NK-92 treated with Interleukin-12 subunit alpha and Interleukin-12 subunit beta, amount 100 ng/mL, for 24 hours (cell line): ENCODE measurements around the gene RASSF3.
"Not testable (repeated sequence)": the region's sequence is repeated elsewhere in the genome, so short reads cannot be mapped to it uniquely, and the experiment has no call there.

ENCODE experiments used
- DNase-seq: peaks from one replicate; lab custom pipeline; 2025; lab: John Stamatoyannopoulos, UW

Gene RASSF3

DNA sequence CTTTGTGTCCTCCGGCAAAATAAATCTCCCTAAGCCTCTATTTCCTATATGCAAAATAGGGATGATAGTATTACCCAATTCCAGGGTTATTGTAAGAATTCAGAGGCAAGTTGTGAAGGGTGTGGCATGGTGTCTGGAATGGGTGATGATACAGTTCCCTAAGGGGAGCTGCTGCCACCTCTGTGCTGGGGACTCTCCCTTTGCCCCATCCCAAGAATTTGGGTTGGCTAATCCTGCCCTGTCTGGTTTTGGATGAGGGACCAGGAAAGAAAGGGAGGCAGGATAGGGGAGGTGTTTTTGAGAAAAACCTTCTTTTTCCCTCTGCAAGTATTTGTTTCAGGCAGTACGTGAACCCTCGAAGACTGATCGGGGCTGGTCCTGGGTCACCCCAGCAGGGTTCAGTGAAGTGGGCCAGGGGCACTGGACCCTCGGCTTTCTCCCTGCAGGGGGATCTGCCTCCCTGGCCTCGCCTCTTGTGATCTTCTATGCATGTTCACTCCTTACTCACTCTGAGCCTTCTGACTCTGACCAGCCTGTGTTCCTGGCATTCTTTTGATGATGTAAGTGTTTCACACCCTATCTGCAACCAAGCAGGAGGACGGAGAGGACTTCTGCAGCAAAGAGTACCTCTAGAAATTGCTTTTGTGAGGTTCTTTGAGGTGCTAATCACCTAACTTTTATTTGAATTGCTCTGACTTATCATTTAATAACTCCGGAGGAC, 60.8 kb downstream of the RASSF3 start:
- no peak for DNase-seq

DNA sequence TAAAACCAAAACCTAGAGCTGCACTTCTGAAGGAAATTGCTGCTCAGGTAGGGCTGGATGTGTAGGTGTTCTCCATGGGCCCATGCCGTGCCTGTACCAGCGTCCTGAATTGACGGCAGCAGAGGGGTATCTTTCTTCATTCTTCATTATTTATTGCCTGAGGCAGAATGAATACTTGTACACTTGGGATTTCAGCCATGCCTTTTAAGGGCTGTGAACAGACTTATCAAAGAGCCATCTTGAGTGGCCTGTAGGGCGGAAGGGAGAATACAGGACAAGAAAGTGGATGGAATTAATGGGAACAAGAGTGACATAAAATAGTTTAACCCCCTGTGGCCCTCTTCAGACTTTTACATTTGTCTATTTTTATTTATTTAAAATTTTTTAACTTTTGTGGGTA, 61.4 kb downstream of the RASSF3 start:
- DNase-seq: no peak

DNA sequence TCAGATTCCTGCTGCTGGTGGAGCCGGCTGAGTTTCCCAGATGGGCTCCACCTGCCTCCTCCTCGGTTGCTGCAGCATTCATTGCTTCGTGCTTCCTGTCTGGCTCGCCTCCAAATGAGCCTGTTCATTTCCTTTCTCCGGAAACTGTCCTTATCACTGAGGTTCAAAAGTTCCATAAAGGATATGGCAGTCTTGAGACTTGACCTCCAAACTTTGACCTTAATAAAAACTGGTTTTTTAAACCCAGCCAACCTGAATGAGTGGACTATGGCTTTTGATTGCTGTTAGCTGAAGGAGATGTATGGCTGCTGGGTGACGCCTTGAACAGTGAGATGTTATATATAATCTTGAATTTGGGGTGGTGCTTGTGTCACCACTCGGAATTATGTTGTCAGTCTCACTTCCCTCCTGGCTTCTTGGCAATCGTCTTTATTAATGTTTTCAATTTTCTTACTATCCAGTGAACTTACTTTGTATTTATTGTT, 62.7 kb downstream of the RASSF3 start:
- no peak for DNase-seq

DNA sequence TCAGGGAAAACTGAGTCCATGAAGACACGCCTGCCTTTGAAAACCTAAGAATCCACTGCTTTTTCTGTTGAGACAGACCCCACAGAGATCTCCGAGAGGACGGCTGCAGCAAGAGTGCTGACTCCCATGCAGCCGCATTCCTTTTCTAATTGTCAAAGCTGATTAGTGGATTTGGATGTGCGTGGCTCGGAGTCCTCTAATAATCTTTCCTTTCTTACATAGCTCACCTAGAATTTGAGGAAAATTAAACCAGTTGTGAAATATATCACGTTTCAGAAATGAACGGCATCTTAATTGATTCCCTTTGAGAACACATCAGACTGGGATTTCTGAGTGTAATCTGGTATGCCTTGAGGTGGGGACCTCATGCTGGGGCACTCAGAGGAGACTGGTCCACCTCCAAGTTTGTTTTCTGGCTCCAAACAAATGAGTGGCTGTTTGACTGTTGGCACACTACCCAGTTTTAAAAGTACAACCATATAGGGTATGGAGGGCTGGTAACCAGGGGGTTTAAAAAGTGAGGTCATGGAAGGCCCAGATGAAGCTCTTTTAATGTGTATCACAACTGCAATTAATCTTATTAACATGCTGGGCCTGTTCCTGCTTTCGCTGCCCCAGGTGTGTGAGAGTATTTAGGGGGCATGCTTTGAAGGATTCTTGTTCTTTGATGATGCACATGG, 63.3 kb downstream of the RASSF3 start:
- no peak for DNase-seq

DNA sequence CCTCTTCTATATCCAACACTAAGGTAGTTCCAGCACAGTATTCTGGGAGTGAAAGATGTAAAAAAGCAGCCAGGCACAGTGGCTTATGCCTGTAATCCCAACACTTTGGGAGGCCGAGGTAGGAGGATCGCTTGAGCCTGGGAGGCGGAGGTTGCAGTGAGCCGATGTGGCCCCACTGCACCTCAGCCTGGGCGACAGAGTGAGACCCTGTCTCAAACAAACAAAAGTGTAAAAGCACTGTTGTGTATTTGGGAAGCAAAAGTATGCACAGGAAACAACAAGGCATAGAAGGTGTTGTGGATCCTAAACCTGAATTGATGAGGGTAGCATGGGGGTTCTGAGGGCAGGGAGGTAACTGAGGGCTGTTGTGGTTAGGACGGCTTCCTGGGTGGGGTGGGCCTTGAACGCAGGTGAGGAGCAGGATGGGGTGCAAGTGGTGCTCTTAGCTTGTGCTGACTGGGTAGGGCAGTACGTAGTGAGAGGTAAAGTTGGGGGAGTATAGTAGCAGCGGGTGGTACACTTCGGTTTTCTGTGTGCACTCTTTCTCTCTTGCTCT, 64.2 kb downstream of the RASSF3 start:
- DNase-seq: no peak

DNA sequence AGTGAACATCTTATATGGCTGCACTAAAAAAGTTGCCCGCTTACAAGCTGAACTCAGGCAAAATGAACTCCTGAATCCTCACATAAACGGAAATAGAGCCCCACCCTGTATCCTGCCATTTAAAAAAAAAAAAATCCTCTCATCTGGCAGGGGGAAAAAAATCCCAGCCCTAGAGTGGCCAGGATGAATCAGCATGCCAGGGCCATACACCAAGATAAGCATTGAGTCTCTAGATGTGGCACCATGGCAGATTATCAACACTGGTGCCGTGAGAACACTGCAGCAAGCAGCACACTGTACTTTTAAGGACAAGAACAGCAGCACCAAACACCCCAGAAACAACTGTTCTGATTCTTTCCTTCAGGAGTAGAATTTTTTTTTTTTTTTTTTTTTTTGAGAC, 65.5 kb downstream of the RASSF3 start:
- no peak for DNase-seq

DNA sequence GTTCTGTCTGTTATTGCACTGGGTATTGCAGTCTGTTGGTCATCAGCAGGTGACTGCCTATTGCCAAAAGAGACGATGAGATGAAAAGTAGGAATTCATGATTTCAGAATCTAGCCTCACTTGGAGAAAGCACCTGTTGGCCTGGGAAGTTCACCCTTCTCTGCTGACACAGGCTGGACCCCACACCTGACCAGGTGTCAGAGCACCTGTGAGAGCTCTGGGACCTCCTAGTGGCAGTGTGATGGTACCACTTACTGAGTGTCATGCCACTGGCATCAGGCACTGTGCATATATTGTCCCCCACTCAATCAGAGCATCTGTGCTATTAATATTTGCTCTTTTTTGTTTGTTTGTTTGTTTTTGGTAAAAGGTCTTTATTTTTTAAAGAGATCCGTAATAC, 68.0 kb downstream of the RASSF3 start:
- no peak for DNase-seq

DNA sequence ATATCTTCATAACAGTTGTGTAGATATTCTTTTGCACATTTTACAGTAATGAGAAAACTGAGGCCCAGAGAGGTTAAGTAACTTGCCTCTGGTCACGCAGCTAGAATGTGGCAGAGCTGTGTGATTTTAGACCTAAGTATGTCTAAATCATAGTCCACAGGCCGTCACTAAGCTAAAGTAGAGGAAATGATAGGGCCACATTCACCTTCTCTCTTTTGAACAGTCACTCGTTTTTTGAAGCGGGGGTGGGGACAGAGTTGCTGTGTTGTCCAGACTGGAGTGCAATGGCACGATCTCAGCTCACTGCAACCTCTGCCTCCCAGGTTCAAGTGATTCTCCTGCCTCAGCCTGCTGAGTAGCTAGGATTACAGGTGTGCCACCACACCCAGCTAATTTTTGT, 68.5 kb downstream of the RASSF3 start:
- DNase-seq: no peak

DNA sequence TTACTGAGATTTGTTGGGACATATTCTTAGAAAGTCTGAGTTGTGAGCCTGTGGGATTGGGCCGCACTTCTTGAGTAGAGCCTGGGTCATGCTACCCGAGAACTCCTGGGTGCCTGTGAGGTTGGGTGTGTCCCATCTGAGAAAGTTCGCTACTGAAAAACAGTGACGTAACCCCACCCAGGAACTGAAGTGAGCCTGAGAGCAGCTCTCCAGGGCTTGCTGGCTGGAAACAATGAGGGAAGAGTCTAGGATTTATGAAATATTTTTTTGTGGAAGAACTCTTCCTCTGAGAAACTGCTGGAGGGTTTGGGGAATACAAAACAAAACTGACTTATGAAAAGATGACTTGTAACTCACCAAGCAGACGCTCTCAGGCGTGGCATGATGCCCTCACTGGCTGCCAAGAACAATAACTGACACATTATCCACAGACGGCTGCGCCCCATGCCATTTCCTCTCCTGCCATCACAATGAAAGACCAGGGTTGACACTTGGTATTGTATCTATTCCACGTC, 69.2 kb downstream of the RASSF3 start:
- DNase-seq: no peak

DNA sequence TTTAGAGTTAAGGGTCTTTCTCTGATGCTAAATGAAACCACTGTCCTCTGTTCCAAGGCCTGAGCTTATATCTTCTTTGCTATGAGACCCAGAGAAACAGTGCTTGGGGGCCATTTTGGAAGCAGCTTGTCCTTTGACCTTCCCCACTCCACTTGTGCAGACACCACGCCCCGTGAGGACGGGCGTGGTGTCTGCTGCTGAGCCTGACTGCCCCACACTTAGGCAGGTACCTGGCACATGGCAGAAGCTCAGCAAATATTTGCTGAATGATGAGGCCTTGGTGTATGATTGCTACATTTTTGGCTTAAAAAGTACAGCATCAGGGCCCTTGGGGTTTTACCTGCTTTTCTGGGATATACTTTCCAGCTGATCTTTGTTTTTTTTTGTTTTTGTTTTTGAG, 69.9 kb downstream of the RASSF3 start:
- no peak for DNase-seq

DNA sequence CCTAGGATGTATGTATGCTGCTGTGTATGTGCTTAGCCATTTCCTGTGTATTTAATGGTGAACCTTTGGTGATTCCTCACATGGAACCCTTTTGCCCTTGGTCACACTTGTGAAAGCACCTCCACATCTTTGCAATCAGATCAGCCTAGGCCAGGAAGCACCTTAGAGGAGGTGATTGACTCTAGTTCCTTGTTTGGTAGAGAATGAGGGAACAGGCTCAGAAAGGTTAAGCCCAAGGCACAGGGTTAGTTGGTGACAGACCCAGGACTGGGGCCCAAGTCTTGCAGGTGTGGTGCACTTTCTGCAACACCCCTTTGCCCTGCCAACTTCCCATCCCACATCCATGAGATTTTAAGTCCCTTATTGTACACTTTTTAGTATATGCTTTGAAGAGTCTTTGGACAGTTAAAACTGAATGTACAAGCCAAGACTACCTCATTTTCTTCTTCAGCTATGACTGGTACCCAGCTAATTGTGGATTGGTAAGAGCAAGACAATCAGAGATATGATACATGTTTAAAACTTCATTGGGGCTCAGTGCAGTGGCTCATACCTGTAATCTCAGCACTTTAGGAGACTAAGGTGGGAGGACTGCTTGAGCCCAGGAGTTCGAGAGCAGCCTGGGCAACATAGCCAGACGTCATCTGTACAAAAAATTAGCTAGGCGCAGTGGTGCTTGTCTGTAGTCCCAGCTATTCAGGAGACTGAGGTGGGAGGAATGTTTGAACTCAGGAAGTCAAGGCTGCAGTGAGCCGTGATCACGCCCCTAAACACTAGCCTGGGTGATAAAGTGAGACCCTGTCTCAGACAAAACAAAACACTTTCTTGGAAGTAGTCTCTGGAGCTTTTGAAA, 71.1 kb downstream of the RASSF3 start:
- no peak for DNase-seq

DNA sequence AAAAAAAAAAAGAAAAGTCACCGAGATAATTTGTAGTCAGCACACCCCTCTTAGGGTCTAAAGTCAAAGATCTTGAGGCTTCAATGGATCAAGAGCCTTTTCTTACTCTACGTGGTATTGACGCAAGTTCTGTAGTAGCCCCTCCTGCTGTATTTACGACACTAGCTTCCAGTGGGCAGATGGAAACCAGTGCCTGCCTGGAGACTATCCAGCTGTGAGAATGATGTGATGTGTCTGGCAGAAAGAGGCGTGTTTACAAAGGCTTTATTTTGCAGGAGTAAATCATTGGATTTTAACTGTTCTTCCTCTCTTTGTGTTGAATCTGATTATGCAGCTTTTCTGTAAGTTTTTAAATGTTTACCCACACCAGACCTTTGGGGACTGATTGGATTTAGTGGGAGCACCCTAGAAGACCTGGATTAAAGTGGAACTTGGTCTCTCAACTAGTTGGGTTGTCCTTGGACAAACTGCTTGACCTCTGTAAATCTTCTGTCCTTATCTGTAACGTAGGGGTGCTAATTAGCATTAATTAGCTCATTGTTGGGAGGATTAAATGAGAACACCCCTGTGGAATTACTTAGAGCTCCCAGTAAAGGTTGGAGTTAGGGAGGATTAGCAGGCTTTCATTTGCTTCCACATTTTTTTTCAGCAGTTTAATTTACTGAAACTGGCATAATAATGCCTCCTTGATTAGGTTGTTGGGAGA, 72.4 kb downstream of the RASSF3 start:
- no peak for DNase-seq

DNA sequence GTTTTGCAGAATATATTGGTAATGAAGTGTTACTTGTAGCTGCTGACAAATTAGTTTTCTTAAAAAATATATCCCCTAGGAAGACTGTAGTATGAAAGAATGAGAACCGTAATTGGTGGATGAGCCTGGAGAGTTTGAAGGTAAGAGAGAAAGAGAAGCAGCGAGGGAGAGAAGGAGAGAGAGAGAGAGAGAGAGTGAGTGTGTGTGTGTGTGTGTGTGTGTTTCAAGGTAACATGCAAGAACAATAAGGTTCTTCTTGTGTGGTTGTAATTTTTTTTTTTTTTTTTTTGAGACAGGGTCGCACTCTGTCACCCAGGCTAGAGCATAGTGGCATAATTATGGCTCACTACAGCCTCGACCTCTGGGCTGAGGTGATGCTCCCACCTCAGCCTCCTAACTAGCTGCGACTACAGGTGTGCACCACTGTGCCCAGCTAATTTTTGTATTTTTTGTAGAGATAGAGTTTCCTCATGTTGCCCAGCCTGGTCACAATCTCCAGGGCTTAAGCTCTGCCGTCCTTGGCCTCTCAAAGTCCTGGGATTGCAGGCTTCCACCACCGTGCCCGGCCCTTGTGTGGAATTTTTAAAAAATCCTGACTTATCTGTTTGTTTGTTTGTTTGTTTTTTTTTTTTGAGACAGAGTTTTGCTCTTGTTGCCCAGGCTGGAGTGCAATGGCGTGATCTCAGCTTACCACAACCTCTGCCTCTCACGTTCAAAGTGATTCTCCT, 73.7 kb downstream of the RASSF3 start:
- no peak for DNase-seq

DNA sequence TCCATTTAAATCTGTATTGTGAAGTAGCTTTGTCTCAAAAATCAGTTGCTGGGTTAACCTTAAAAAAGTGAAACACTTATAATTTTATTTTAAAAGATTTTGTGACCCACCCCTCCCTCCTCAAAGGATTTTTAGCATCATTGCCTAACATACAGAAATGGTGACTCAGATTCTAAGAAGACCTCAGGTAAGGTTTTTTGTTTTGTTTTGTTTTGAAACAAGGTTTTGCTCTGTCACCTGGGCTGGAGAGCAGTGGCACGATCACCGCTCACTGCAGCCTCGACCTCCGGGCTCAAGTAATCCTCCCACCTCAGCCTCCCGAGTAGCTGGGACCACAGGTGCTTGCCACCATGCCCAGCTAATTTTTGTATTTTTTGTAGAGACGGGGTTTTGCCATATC, 74.8 kb downstream of the RASSF3 start:
- DNase-seq: no peak

DNA sequence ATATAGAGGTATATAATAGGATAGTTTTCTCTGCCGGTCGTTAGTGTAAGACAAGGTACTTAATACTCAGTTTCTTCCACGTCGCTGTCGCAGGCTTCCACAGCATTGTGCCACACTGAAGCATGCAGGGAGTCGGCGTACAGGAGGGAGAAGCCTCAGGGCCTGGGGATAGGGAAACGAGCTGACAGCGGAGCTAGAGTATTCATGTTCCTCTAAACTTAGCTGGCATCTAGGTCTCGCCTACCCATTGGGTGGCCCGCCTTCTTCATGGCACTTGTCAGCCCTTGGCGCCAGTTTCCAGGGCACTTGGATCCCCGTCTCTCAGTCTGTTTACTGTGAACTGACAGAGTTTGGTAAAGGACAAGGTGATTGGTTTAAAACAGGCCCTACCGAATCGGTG, 75.3 kb downstream of the RASSF3 start:
- no peak for DNase-seq

DNA sequence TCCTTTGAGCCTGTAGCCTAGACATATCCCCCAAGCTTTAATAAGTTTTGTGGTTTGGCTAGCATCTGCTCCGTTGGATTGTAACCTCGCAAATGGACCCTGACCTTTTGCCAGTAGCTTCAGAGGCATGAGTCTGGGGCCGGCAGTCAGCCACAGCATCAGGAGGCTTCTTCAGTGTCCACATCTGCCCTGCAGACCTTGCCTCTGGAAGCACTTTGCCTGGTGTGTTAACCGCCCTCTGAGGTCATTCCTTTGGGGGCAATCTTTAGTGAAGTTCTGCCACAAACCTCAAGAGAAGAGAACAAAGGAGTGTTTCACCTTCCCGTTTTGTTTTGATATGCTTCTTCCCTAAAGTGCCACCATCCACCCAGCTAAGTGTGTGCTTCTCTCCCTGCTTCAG, 77.5 kb downstream of the RASSF3 start:
- DNase-seq: no peak

DNA sequence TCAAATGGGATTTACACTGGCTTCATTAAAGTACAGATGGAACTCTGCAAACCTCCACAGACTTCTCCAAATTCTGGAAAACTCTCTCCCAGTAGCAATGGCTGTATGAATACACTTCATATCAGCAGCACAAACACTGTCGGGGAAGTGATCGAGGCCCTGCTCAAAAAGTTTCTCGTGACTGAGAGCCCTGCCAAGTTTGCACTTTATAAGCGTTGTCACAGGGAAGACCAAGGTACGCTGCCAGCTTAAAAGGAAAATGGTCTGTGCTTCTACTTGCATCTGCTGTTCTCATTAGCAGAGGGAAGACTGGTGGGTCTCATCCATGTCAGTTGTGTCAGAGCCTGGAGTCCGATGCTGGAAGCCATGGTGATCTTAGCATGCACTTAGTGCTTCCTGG, 77.9 kb downstream of the RASSF3 start:
- DNase-seq: no peak

DNA sequence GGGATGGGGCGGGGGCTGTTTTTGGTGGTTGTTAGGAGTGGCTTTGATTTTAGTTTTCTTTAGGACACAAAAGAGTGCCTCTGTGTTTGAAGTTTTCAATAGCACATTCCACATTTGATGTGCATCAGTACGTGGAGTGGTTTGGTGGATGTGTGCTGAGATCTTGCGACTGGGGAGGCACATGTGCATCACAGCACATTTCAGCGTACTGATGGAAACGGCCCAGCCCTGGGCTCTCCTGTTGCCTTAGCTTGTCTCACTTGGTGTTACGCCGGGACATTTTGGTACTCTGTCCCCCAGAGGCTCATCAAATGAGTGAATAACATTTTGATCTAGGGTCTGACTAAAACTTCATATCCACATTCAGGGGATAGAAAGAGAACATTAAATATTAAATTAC, 78.4 kb downstream of the RASSF3 start:
- no peak for DNase-seq

DNA sequence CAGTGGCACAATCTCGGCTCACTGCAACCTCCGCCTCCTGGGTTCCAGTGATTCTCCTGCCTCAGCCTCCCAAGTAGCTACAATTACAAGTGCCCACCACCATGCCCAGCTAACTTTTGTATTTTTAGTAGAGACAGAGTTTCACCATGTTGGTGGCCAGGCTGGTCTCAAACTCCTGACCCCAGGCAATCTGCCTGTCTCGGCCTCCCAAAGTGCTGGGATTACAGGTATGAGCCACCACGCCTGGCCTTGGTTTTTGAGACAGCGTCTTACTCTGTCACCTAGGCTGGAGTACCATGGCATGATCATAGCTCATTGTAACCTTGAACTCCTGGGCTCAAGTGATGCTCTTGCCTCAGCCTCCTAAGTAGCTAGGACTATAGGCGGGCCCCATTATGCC, 79.9 kb downstream of the RASSF3 start:
- DNase-seq: not testable (repeated sequence)

DNA sequence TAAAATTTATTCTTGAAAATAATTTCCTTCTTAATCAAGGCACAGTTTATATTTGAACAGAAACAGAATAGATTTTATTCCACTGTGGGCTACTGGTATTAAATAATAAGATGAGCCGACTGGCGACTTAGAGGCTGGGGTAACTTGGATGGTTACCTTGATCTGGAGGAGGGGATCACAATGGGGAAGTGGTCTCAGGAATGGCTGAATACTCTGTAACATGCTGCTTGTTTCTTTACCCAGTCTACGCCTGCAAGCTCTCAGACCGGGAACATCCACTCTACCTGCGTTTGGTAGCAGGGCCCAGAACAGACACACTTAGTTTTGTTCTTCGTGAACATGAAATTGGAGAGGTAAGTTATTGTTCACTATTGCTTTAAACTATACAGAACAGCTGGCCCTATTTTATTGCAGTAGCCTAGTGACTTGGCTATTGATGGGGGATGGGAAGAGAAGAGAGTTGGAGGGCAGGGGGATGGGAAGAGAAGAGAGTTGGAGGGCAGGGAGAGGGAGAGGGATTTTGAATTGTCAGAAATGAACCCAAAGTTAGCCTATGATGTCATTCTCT, 81.0 kb downstream of the RASSF3 start:
- DNase-seq: no peak
